Measurements from ENCODE around the gene SLC39A9. TPM values are rescaled to one million over a fixed set of nuclear protein-coding genes. Genes with fewer than 3 reads are reported as not detected.
"Not testable (repeated sequence)": the region's sequence is repeated elsewhere in the genome, so short reads cannot be mapped to it uniquely, and the experiment has no call there.

SLC39A9 gene
- total RNA-seq, 1 experiment from 2014 or later, result 88.7 TPM

- no peak for DNase-seq (ENCODE audit: low read depth)
These were observed 30.1 kb upstream of the SLC39A9 start for GRCh38 chr14:69368381-69368780.

GRCh38 chr14:69370061-69370460 lies 28.4 kb upstream of the SLC39A9 start:
- DNase-seq (ENCODE audit: low read depth), result no peak

- no peak for DNase-seq (ENCODE audit: low read depth)
These were observed 26.3 kb upstream of the SLC39A9 start for GRCh38 chr14:69372146-69372545.

DNA sequence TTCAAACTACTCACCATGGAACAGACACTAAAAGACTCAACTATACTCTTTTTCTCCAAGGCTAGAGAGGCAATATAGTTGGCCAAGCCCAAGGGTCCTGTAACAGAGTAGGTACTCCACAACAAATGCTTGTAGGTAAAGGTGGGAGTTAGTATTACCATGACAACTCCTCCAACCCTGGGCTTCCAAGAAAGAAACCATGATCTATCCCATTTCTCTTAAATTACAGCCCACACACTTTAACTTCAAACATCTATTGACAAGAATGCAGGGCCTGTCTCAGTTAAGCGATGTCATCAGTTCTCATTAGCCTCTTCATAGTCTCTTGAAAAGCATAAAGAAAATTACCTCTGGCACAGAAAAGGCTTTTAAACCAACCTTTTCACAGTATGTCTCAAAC lies 25.4 kb upstream of the SLC39A9 start:
- DNase-seq (ENCODE audit: low read depth), result no peak

GRCh38 chr14:69374235-69374634 lies 24.3 kb upstream of the SLC39A9 start:
- DNase-seq (ENCODE audit: low read depth), result no peak

GRCh38 chr14:69375182-69375581 lies 23.3 kb upstream of the SLC39A9 start:
- no peak for DNase-seq (ENCODE audit: low read depth)

DNA sequence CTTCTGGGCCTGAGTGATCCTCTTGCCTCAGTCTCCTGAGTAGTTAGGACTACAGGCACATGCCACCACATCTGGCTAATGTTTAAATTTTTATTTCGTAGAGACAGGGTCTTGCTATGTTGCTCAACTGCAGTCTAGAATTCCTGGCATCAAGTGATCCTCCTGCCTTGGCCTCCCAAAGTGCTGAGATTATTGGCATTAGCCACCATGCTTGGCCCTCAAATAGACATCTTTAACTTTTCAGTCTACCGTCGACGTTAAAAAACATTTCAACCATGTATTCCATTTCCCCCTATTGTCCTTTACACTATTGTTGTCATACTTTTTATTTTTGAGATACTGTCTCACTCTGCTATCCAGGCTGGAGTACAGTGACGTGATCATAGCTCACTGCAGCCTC lies 22.8 kb upstream of the SLC39A9 start:
- no peak for DNase-seq (ENCODE audit: low read depth)

GRCh38 chr14:69376439-69376838 lies 22.1 kb upstream of the SLC39A9 start:
- DNase-seq (ENCODE audit: low read depth), result no peak

GRCh38 chr14:69378274-69378673 lies 20.2 kb upstream of the SLC39A9 start:
- DNase-seq (ENCODE audit: low read depth), result no peak

DNA sequence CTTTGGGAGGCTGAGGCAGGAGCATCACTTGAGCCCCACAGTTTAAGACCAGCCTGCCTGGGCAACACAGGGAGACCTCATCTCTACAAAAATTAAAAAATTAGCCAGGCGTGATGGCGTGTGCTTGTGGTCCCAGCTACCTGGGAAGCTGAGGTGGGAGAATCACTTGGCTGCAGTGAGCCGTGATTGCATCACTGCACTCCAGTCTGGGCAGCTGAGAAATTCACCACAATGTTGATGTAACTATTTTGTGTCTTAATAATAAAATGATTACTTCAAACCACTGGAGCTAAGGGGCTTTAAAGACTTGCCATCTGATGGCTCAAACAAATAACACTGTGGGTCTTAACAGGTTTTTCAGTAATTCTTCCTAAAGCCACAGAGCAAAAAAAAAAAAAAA lies 11.2 kb upstream of the SLC39A9 start:
- no peak for DNase-seq (ENCODE audit: low read depth)

GRCh38 chr14:69391400-69391799 lies 7.1 kb upstream of the SLC39A9 start:
- not testable (repeated sequence) for DNase-seq (ENCODE audit: low read depth)

DNA sequence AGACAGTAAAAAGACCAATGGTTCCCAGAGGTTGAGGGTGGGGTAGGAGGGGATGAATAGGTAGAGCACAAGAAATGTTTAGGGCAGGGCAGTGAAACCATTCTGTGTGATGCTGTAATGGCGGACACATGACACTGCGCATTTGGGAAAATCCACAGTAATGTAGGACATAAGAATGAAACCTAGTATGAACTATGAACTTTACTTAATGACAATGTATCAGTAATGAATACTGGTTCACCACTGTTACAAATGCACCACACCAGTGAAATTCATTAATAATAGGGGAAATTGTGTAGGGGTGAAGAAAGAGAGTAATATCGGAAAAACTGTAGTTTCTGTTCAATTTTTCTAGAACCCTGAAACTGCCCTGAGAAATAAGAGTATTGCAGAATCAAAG lies 6.0 kb upstream of the SLC39A9 start:
- DNase-seq (ENCODE audit: low read depth), result no peak

- no peak for DNase-seq (ENCODE audit: low read depth)
These were observed 2.6 kb upstream of the SLC39A9 start for GRCh38 chr14:69395929-69396328.

DNA sequence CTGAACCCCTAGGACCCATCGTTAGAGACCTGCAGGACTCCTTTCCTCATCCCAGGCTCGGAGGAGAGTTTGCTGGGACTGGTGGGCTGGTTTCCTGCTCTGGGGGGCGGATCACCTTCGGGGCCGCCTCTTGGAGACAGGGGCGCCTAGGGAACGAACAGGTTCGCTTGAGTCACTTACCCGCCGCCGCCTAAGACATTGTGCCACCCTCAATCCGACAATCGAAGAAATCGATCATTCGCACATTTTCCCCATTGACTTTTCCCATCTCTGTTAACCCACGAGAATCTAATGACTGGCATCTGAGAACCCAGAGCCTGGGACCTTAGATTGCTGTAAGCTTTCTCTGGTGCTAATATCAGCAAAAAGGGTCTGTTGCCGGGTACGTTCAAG lies 322 bp downstream of the SLC39A9 start:
- no peak for DNase-seq (ENCODE audit: low read depth)

DNA sequence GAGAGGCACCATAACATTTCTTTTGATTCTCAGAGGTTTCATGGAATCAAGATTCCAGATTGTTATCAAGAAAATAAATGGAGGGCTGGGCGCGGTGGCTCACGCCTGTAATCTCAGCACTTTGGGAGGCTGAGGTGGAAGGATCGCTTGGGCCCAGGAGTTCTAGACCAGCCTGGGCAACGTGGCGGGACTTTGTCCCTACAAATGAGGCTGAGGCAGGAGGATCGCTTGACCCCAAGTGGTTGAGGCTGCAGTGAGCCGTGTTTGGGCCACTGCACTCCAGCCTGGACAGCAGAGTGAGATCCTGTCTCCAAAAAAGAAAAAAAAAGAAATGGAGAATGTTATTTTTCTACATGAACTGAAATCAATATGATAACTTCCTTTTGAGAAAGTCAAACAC lies 1.3 kb downstream of the SLC39A9 start:
- DNase-seq (ENCODE audit: low read depth), result no peak

DNA sequence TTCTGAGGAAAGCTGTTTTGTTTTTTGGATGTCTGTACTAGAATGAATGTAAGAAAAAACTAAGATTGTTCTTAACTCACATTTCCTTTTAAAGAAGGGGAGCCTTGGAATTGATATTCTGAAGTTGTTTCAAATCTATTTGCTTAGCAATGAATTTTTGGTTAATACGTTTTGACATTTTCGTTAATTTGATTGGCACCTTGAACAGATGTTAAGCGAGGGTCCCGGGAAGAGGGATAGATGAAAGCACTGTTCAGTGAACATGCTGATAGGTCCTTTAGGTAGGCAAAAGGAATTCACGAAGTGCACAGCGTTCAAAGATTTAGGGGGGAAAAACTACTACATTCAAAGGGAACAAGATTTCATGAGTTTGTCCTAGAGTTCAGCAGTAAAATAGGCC lies 1.7 kb downstream of the SLC39A9 start:
- DNase-seq (ENCODE audit: low read depth), result no peak

- DNase-seq (ENCODE audit: low read depth), result no peak
These were observed 3.3 kb downstream of the SLC39A9 start for GRCh38 chr14:69401841-69402240.

DNA sequence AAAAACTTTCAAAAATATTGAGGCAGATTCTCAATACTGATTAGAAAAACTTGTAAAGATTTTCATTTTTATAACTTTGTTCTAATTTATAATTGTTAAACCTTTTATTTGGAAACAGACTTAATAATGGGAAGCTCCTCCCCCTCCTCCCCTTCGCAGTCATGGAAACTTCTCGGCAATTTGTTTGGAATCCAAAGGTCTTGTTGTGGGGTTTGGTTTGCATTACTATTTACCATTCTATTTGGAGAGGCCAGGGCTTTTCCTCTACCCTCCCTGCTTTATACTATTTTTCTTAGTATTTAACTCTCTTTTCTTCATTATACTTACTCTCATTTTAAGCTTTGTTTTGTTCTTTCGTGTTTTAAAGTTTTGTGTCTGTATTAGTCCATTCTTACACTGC lies 6.0 kb downstream of the SLC39A9 start:
- no peak for DNase-seq (ENCODE audit: low read depth)

GRCh38 chr14:69404883-69405282 lies 6.4 kb downstream of the SLC39A9 start:
- DNase-seq (ENCODE audit: low read depth), result no peak

DNA sequence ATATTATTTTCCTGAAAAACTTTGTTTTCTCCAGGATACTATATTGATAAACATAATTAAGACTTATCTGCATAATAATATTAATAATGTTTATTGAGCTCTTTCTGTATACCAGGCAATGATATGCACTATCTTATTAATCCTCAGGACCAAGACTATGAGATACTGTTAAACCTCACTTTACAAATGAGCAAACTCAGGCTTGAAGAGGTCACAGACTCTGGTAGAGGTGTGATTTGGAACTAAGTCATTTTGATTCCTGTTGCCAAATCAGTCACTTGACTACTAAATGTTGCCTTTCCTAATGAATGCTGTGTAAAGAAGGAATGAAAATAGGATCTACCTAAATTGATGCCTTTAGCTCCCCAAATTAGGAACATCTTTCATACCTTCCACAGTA lies 7.3 kb downstream of the SLC39A9 start:
- DNase-seq (ENCODE audit: low read depth), result no peak

DNA sequence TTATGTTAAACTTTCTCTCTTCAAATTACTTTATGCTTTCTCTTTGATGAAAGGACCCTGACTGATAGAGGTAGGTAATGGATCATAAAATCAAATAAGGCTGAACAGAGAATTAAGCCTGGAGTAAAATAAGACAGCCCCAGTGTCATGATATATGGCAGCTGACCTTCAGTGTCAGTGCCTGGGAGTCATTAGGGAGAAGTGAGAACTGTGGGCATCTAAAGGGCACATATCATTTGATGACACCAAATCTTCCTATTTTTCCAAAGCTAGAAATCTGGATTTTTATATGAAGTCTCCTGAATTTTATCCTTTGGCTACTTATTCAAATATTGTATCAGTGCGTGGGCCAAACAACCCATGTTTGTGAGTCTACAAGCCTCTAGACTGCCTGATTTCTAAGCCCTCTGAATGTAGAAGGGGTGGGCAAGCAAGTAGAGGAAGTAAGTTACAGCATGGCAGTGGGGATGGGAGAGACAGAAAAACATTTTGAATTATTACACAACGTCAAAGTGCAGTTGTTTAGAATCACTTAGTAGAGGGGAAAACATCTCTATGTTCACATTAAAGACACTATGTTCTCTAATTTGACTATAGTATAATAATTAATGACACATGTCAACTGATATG lies 10.0 kb downstream of the SLC39A9 start:
- DNase-seq (ENCODE audit: low read depth), result no peak

- DNase-seq (ENCODE audit: low read depth), result no peak
These were observed 15.0 kb downstream of the SLC39A9 start for GRCh38 chr14:69413483-69413882.

DNA sequence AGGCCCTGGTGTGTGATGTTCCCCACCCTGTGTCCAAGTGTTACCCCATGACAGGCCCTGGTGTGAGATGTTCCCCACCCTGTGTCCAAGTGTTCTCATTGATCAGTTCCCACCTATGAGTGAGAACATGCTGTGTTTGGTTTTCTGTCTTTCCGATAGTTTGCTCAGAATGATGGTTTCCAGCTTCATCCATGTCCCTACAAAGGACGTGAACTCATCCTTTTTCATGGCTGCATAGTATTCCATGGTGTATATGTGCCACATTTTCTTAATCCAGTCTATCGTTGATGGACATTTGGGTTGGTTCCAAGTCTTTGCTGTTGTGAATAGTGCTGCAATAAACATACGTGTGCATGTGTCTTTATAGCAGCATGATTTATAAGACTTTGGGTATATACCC lies 17.6 kb downstream of the SLC39A9 start:
- not testable (repeated sequence) for DNase-seq (ENCODE audit: low read depth)

GRCh38 chr14:69423279-69423678 lies 24.8 kb downstream of the SLC39A9 start:
- no peak for DNase-seq (ENCODE audit: low read depth)

Measured in RPMI7951 (cell line).